Large intestine (tissue), 3 donors: ENCODE measurements around the gene UTP3. TPM values are rescaled to one million over a fixed set of nuclear protein-coding genes. Genes with fewer than 3 reads are reported as not detected.
"Not testable (repeated sequence)": the region's sequence is repeated elsewhere in the genome, so short reads cannot be mapped to it uniquely, and the experiment has no call there.

Experiments
- DNase-seq, 2 donors: peaks; one replicate each; pipeline versions ENCODE4 v3.0.0 to v3.0.0-alpha.2; 2013
- H3K27ac ChIP-seq: one replicate; pipeline ENCODE4 v1.5.1; 2013; ENCODE audit warnings: low read length
- H3K27me3 ChIP-seq: 2 replicates; pipeline ENCODE4 v1.6.1; 2013; ENCODE audit warnings: low read length; ENCODE audit not compliant: control insufficient read depth, insufficient read depth
- H3K36me3 ChIP-seq: 2 replicates; pipeline ENCODE4 v1.6.1; 2013; ENCODE audit warnings: low read length; ENCODE audit not compliant: control insufficient read depth, insufficient read depth
- H3K4me1 ChIP-seq: one replicate; pipeline ENCODE4 v1.6.1; 2013; ENCODE audit warnings: low read length; ENCODE audit not compliant: control insufficient read depth, insufficient read depth
- H3K4me3 ChIP-seq: one replicate; pipeline ENCODE4 v1.5.1; 2013; ENCODE audit warnings: low read length
- H3K9me3 ChIP-seq: one replicate; pipeline ENCODE4 v1.6.1; 2013; ENCODE audit warnings: mild to moderate bottlenecking, low read depth, low read length, moderate library complexity; ENCODE audit not compliant: control insufficient read depth
- WGBS: methylation state at CpG from one replicate; pipeline ENCODE4 v1.1.5; 2013; ENCODE audit warnings: low lambda C conversion rate; ENCODE audit not compliant: insufficient coverage; 5-methylcytosine and 5-hydroxymethylcytosine counted together
- polyA plus RNA-seq: library from polyadenylated mRNA; unstranded; fragments of 120-200 nt; gene quantifications from one replicate; pipeline ENCODE4 v1.2.1, GENCODE V29; 2013

UTP3 gene
- polyA plus RNA-seq, 1 donor, result 34.4 TPM

GRCh38 chr4:70661309-70661922 lies 26.9 kb upstream of the UTP3 start:
- H3K27me3 ChIP-seq, H3K27ac ChIP-seq, H3K9me3 ChIP-seq, H3K4me1 ChIP-seq, DNase-seq, H3K36me3 ChIP-seq, H3K4me3 ChIP-seq: not testable (repeated sequence)
- 100% methylated on average over 1 of the region's 5 CpGs for WGBS

DNA sequence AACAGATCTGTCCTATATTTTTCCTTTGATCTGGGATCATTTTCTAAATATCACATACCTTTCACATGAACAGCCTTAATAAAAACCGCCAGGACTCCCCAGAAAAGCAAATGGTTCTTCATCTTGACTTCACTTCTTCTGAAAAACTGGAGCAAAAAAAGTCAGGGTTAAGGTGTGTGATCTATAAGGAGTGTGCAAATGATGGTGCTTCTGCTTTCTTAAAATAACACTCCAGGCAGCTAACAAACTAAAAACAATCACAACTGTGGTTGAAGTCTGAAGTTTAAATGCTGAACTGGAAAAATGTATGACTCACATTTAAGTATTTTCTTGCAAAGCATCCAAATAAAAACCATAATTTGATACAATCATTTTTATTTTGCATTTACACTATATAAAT lies 22.0 kb upstream of the UTP3 start, which contains the start of gene JCHAIN:
Gene JCHAIN (minus strand): TSS at position 140 of the 400 bp plus-strand sequence. CDS start 18 bp downstream, at position 122.
- no peak for DNase-seq
- no peaks in the 10 kb centered on the region for H3K36me3 ChIP-seq
- H3K27me3 ChIP-seq, result no peaks in the 10 kb centered on the region
- WGBS, result 67% methylated on average over 1 of the region's 1 CpG
- H3K27ac ChIP-seq, result no peak within 1 kb of the TSS
- no peak within 1 kb of the TSS for H3K4me3 ChIP-seq
- no peaks in the 10 kb centered on the region for H3K9me3 ChIP-seq
- H3K4me1 ChIP-seq, result no peaks in the 10 kb centered on the region

GRCh38 chr4:70667740-70668535 lies 20.4 kb upstream of the UTP3 start:
- no peaks in the 10 kb centered on the region for H3K36me3 ChIP-seq
- DNase-seq, result no peak
- no peaks in the 10 kb centered on the region for H3K9me3 ChIP-seq
- WGBS, result no CpG with 5 or more reads among the region's 3 CpGs
- no peak overlapping the region for H3K27ac ChIP-seq
- H3K27me3 ChIP-seq, result no peaks in the 10 kb centered on the region
- no peak overlapping the region for H3K4me3 ChIP-seq
- no peaks in the 10 kb centered on the region for H3K4me1 ChIP-seq

DNA sequence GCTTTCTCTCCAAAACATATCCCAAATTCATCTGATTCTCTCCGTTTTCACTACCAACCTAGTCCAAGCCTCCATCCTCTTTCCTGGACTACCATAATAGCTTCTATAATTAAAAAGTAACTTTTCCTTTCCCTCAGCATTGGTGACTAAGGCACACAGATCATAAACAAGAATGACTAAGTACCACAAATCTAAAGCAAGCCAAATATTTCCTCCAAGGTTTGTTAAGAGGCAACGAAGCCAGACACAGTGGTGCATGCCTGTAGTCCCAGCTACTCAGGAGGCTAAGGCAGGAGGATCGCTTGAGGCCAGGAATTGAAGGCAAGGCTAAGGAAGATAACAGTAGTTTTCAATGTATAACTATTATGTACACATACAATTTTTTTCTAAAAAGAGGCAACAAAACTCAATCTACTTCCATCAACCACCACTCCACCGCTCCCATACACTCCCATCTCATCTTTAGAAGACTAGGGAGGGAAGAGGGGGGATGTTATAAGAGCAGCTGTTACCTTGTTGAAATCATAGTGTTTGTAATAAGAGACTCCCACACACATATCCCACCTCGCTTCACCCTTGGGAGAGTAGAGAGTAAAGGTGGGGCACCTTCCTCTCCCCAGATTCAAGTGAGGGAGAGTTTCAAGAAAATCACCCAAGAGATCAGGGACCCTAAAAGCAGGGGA lies 17.9 kb upstream of the UTP3 start:
- Histone ChIP-seq H3K9me3 (no peaks in the 10 kb centered on the region), H3K27ac (no peak overlapping the region), H3K27me3 (no peaks in the 10 kb centered on the region), H3K36me3 (no peaks in the 10 kb centered on the region), H3K4me3 (no peak overlapping the region), H3K4me1 (no peaks in the 10 kb centered on the region)
- DNase-seq, result no peak
- WGBS, result 100% methylated on average over 1 of the region's 5 CpGs

DNA sequence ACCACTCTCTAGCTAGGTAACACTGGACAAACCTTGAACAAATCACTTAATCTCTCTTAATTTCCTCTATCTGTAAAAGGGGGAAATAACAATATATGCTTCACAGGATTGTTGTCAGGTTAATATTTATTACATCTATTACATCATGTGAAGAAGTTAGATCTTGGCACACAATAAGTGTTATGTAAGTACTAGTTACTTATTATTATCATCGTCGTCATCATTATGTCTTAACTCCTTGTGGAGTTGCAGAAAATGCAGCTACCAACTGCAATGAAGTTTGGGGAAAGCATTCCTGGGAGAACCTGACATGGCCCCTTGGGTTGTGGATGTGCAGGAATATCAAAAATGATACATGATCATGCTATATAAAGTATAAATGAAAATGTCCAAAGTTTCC lies 17.2 kb upstream of the UTP3 start:
- no CpG with 5 or more reads among the region's 2 CpGs for WGBS
- H3K27ac ChIP-seq, result no peak overlapping the region
- no peaks in the 10 kb centered on the region for H3K27me3 ChIP-seq
- H3K36me3 ChIP-seq, result no peaks in the 10 kb centered on the region
- no peaks in the 10 kb centered on the region for H3K4me1 ChIP-seq
- no peak overlapping the region for H3K4me3 ChIP-seq
- no peak for DNase-seq
- H3K9me3 ChIP-seq, result no peaks in the 10 kb centered on the region

GRCh38 chr4:70674191-70674590 lies 14.1 kb upstream of the UTP3 start:
- Histone ChIP-seq H3K27ac (no peak overlapping the region), H3K27me3 (no peaks in the 10 kb centered on the region), H3K36me3 (no peaks in the 10 kb centered on the region), H3K9me3 (no peaks in the 10 kb centered on the region), H3K4me1 (no peaks in the 10 kb centered on the region), H3K4me3 (no peak overlapping the region)
- no peak for DNase-seq

GRCh38 chr4:70674731-70675130 lies 13.6 kb upstream of the UTP3 start:
- Histone ChIP-seq H3K27me3 (no peaks in the 10 kb centered on the region), H3K4me1 (no peaks in the 10 kb centered on the region), H3K9me3 (no peaks in the 10 kb centered on the region), H3K27ac (no peak overlapping the region), H3K36me3 (no peaks in the 10 kb centered on the region), H3K4me3 (no peak overlapping the region)
- no peak for DNase-seq
- 86% methylated on average over 1 of the region's 1 CpG for WGBS

DNA sequence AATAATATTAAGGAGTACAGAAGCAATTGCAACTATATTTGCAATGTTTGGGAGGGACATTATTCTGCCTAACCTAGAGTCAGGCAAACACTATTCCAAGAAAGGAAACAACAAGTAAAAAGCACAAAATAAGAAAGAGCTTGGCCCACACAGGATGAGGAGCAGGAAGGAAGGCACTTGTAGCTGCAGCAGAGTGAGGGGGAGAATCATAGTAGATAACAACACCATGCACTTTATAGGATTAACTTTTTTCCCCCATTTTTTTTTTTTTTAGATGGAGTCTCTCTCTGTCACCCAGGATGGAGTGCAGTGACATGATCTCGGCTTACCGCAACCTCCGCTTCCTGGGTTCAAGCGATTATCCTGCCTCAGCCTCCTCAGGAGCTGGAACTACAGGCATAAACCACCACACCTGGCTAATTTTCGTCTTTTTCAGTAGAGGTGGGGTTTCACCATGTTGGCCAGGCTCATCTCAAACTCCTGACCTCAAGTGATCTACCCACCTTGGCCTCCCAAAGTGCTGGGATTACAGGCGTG lies 11.7 kb upstream of the UTP3 start:
- no peak overlapping the region for H3K4me3 ChIP-seq
- H3K4me1 ChIP-seq, result no peaks in the 10 kb centered on the region
- H3K9me3 ChIP-seq, result no peaks in the 10 kb centered on the region
- no peak for DNase-seq
- H3K27me3 ChIP-seq, result no peaks in the 10 kb centered on the region
- H3K36me3 ChIP-seq, result no peaks in the 10 kb centered on the region
- H3K27ac ChIP-seq, result no peak overlapping the region
- no CpG with 5 or more reads among the region's 6 CpGs for whole genome bisulfite sequencing

DNA sequence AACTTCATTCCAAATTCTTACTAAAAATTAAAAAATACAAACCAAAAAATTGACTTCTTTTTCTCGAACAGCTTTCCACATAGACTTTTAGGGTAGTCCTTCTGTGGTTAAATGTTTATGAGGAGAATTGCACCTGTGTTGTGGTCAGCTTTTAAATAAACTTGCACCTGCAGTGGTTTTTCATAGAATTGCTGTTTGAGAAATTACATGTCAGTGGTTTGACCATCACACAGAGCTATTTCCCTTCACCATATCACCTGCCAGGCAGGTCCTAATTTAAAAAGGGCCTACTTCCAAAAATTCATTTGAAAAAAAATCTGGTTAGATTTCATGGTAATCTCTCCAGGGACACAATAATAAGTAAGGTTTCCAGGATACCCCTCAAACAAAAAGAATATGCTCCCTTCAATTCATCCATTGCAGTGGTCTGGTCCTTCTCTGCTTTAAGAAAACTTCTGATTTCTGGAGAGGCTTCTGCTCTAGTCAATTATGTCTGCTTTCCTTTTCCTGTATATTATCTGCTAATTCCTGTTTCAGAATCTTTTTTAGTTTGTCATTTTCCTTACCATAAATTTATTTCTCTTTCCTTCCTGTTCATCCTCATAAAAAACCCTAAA lies 9.8 kb upstream of the UTP3 start:
- Histone ChIP-seq H3K27ac (no peak overlapping the region), H3K9me3 (no peaks in the 10 kb centered on the region), H3K4me1 (no peaks in the 10 kb centered on the region), H3K4me3 (no peak overlapping the region), H3K27me3 (no peaks in the 10 kb centered on the region), H3K36me3 (no peaks in the 10 kb centered on the region)
- DNase-seq, result no peak
- 100% methylated on average over 1 of the region's 1 CpG for WGBS

GRCh38 chr4:70680934-70681333 lies 7.4 kb upstream of the UTP3 start:
- Histone ChIP-seq H3K4me3 (no peak overlapping the region), H3K27me3 (no peaks in the 10 kb centered on the region), H3K36me3 (no peaks in the 10 kb centered on the region), H3K27ac (no peak overlapping the region), H3K4me1 (no peaks in the 10 kb centered on the region), H3K9me3 (no peaks in the 10 kb centered on the region)
- DNase-seq, result no peak
